GM18951 (cell line): ENCODE data around the gene FNBP1.
A peak's percentile ranks its signal among the peaks of the same experiment; 100 is the strongest.

Source experiments
- POLR2A ChIP-seq: IDR thresholded peaks from 4 replicates; pipeline ENCODE4 v1.6.1; 2011; ENCODE audit warnings: mild to moderate bottlenecking; ENCODE audit not compliant: insufficient read length, insufficient read depth; ENCODE audit errors: extremely low read depth
- in situ Hi-C: fragments of 300-500 bp; cut with MboI; formaldehyde crosslinking; loops from one replicate; pipeline ENCODE4 v1.12.0; 2022; ENCODE audit warnings: low sequenced_read_pairs, mixed read lengths, inconsistent platforms; ENCODE audit not compliant: unreplicated experiment

FNBP1 gene

GRCh38 chr9:130039528-130040147 is 3.4 kb downstream of the FNBP1 start:
- in situ Hi-C loops = no loop called here
- TF ChIP-seq POLR2A = peak; percentile 38

- no peak for TF ChIP-seq POLR2A
- in situ Hi-C loops = no loop called here
Observed at GRCh38 chr9:130036099-130036498, 6.9 kb downstream of the FNBP1 start.

GRCh38 chr9:130034570-130034969 is 8.4 kb downstream of the FNBP1 start:
- in situ Hi-C loops = no loop called here
- TF ChIP-seq POLR2A = no peak

- TF ChIP-seq POLR2A = no peak
- in situ Hi-C loops = no loop called here
Observed at GRCh38 chr9:130030651-130031127, 12.3 kb downstream of the FNBP1 start.

- no peak for TF ChIP-seq POLR2A
Observed at GRCh38 chr9:130029223-130029973, 13.6 kb downstream of the FNBP1 start.

GRCh38 chr9:130028493-130029222 is 14.3 kb downstream of the FNBP1 start:
- in situ Hi-C loops = no loop called here

More at GRCh38 chr9:130029223-130029973, 13.6 kb downstream of the FNBP1 start:
- in situ Hi-C loops = no loop called here

GRCh38 chr9:130027533-130028365 is 15.2 kb downstream of the FNBP1 start:
- peak; percentile 22 for TF ChIP-seq POLR2A
- in situ Hi-C loops = no loop called here

More at GRCh38 chr9:130028493-130029222, 14.3 kb downstream of the FNBP1 start:
- no peak for TF ChIP-seq POLR2A

- in situ Hi-C loops = no loop called here
- TF ChIP-seq POLR2A = no peak
Observed at GRCh38 chr9:130026583-130027340, 16.2 kb downstream of the FNBP1 start.

- TF ChIP-seq POLR2A = no peak
Observed at GRCh38 chr9:130024597-130024994, 18.4 kb downstream of the FNBP1 start.

GRCh38 chr9:130023994-130024596 is 18.9 kb downstream of the FNBP1 start:
- peak; percentile 25 for TF ChIP-seq POLR2A
- in situ Hi-C loops = no loop called here

More at GRCh38 chr9:130024597-130024994, 18.4 kb downstream of the FNBP1 start:
- in situ Hi-C loops = no loop called here

GRCh38 chr9:130023144-130023787 is 19.7 kb downstream of the FNBP1 start:
- in situ Hi-C loops = no loop called here
- peak; percentile 49 for TF ChIP-seq POLR2A
